ENCODE data around the gene NRXN3.

- TF ChIP-seq CTCF (IDR thresholded peaks at IDR 0.05) = no peak
- TF ChIP-seq POLR2A (IDR thresholded peaks at IDR 0.05) = no peak
Measured at GRCh38 chr14:78835909-78836308, 665.7 kb downstream of the NRXN3 start.
